ENCODE results near the gene GRK5.
"Not testable (repeated sequence)": the region's sequence is repeated elsewhere in the genome, so short reads cannot be mapped to it uniquely, and the experiment has no call there.

GRK5 gene

GRCh38 chr10:119273413-119273812 is 66.0 kb downstream of the GRK5 start:
- no peak for DNase-seq (ENCODE audit: insufficient read length, low spot score)
- TF ChIP-seq POU2F2 (IDR thresholded peaks at IDR 0.05; ENCODE audit: low read depth, low read length), result no peak
- no peak for TF ChIP-seq POLR2AphosphoS5 (IDR thresholded peaks at IDR 0.05; ENCODE audit: low read depth, low read length)
- peak; percentile 5 for FAIRE-seq

DNA sequence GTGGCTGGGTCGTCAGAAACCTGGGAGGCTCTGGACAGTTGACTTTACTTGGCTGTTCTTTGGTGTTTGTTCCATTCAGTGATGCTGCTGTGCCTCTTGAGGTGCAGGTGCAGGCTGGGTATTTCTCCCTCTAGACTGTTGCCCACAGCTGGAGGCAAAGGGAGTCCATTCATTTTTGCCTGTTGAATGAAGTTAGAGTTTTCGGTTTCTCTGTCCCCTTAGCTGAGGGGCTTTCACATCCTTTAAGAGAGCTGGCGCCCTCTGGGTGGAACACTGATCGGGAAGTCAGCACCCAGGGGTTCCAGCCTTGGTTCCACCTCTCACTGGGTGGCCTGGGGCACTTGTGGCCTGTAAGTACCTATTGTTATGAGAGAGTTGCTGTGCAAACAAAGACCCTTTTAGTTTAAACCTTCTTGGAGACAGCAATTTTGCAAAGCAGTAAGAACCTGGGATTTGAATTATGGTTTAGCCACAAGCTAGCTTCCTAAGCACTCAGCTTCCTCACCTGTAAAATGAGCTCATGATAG is 67.2 kb downstream of the GRK5 start:
- DNase-seq (ENCODE audit: insufficient read length, low spot score) (no peak), FAIRE-seq (peak; percentile 75)
- TF ChIP-seq POLR2AphosphoS5 (IDR thresholded peaks at IDR 0.05; ENCODE audit: low read depth, low read length) (no peak), SPI1 (IDR thresholded peaks at IDR 0.05; ENCODE audit: low read depth, low read length) (0 out of 2 replicates have a peak, but pooled peaks have one; percentile 3), POLR2A (IDR thresholded peaks at IDR 0.05; ENCODE audit: low read depth, low read length) (no peak)

DNA sequence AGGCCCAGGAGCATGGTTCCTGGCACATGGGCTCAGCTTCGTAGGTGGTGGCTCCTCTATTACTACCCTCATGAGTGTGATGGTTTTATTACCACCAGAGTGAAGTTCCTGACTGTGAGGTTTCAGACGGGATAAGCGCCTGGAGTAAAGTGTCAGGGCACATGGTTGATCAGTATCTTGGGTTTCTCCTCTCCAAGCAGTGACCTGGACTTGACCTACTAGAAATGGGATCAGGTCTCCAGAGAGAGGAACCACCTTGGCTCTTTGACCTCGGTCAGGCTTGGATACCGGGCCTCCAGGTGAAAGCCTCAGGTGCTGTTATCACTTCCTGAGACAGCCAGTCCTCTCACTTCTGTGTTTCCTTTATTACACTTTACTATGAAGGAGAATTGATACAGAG is 67.7 kb downstream of the GRK5 start:
- TF ChIP-seq TAF1 (IDR thresholded peaks at IDR 0.05; ENCODE audit: low read depth, low read length), result no peak
- no peak for TF ChIP-seq POLR2AphosphoS5 (IDR thresholded peaks at IDR 0.05; ENCODE audit: low read depth, low read length)
- no peak for TF ChIP-seq POLR2A (IDR thresholded peaks at IDR 0.05; ENCODE audit: low read depth, low read length)
- TF ChIP-seq PAX5 (IDR thresholded peaks at IDR 0.05; ENCODE audit: insufficient read depth, low read length, severe bottlenecking), result no peak
- TF ChIP-seq SPI1 (IDR thresholded peaks at IDR 0.05; ENCODE audit: low read depth, low read length), result no peak
- TF ChIP-seq POU2F2 (IDR thresholded peaks at IDR 0.05; ENCODE audit: low read depth, low read length), result no peak
- DNase-seq (ENCODE audit: insufficient read length, low spot score) (no peak), FAIRE-seq (peak; percentile 33)

- not testable (repeated sequence) for FAIRE-seq; DNase-seq (ENCODE audit: insufficient read length, low spot score)
Observed at GRCh38 chr10:119276194-119276593, 68.8 kb downstream of the GRK5 start.

DNA sequence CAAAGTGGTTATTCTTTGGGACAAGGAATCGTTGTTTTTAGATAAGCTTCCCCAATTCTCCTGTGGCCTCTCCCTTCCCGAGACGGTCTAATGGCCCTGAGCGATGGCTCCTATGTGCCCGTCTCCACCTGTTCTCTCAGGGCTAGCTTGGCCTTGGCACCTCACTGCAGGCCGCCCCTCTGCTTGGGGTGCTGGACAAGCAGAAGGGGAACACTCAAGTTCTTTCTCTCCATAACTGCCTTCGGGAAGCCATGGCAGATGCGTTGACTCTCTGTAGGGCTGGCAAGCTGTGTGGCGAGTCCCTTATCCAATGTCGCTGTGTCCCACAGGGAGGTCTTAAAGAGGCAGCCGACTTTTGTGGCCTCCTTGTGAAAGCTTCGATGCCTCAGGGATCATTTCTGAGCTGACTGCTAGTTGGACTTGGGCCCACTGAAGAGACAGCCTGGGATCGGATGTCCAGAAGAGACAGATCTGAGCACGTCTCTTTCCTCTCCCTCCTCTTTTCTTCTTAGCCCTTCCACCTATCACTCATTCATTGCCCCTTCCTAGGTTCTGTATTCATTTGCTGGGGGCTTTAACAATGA is 70.8 kb downstream of the GRK5 start:
- DNase-seq (ENCODE audit: insufficient read length, low spot score), result no peak
- TF ChIP-seq POLR2A (IDR thresholded peaks at IDR 0.05; ENCODE audit: low read depth, low read length) (no peak), POU2F2 (IDR thresholded peaks at IDR 0.05; ENCODE audit: low read depth, low read length) (no peak)
- no peak for FAIRE-seq

- no peak for DNase-seq (ENCODE audit: insufficient read length, low spot score)
- TF ChIP-seq SPI1 (IDR thresholded peaks at IDR 0.05; ENCODE audit: low read depth, low read length), result no peak
- no peak for TF ChIP-seq POLR2AphosphoS5 (IDR thresholded peaks at IDR 0.05; ENCODE audit: low read depth, low read length)
- TF ChIP-seq POU2F2 (IDR thresholded peaks at IDR 0.05; ENCODE audit: low read depth, low read length), result no peak
- FAIRE-seq, result no peak
Observed at GRCh38 chr10:119279441-119279840, 72.1 kb downstream of the GRK5 start.

DNA sequence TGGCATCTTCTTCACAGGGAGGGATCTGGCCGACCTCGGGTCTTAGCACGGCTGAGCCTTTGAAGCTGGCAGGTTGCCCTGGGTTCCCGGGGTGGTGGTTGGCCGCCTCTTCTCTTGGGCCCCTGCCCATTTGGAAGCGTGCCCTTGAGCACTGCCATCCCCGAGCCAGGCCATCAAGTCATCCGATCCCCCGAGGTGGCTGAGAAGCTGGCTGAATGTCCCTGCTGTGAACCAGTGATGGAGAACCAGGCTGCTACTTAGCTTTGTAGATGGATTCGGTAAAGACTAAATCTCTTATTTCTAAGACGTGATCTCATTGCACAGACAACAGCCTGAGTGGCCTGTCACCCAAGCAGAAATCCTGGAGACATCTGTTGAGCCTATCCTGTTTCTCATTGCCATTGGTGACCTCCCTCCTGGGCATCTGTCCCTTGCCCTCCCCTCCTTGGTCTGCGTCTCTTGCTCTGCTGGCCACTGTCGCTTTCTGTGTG is 74.3 kb downstream of the GRK5 start:
- no peak for FAIRE-seq
- TF ChIP-seq SPI1 (IDR thresholded peaks at IDR 0.05; ENCODE audit: low read depth, low read length), result no peak
- no peak for TF ChIP-seq POU2F2 (IDR thresholded peaks at IDR 0.05; ENCODE audit: low read depth, low read length)
- TF ChIP-seq POLR2A (IDR thresholded peaks at IDR 0.05; ENCODE audit: low read depth, low read length), result no peak
- TF ChIP-seq POLR2AphosphoS5 (IDR thresholded peaks at IDR 0.05; ENCODE audit: low read depth, low read length), result no peak
- TF ChIP-seq PAX5 (IDR thresholded peaks at IDR 0.05; ENCODE audit: insufficient read depth, low read length, severe bottlenecking), result no peak
- TF ChIP-seq TAF1 (IDR thresholded peaks at IDR 0.05; ENCODE audit: low read depth, low read length), result no peak
- no peak for DNase-seq (ENCODE audit: insufficient read length, low spot score)

DNA sequence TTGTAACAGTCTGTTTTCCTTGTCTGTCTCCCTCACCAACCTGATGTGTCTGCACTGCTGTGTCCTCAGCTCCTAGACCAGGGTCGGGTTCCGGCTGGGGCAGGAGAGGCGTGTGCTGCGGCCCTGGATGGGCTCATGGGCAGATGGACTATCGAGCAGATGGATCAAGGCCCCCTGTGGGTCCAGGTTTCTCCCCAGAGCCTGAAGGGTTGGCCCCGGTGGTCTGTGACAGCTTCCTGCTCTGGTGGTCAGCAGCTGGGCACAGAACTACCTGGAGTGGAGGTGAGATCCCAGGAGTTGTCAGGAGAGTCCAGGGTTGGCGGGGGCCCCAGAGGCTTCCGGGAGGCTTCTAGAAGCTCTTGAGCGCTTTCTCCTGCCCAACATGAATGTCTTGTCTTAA is 75.1 kb downstream of the GRK5 start:
- TF ChIP-seq POLR2AphosphoS5 (IDR thresholded peaks at IDR 0.05; ENCODE audit: low read depth, low read length) (no peak), POU2F2 (IDR thresholded peaks at IDR 0.05; ENCODE audit: low read depth, low read length) (no peak), POLR2A (IDR thresholded peaks at IDR 0.05; ENCODE audit: low read depth, low read length) (no peak), SPI1 (IDR thresholded peaks at IDR 0.05; ENCODE audit: low read depth, low read length) (no peak), TAF1 (IDR thresholded peaks at IDR 0.05; ENCODE audit: low read depth, low read length) (no peak), PAX5 (IDR thresholded peaks at IDR 0.05; ENCODE audit: insufficient read depth, low read length, severe bottlenecking) (no peak)
- no peak for FAIRE-seq
- DNase-seq (ENCODE audit: insufficient read length, low spot score), result no peak

- FAIRE-seq (no peak), DNase-seq (ENCODE audit: insufficient read length, low spot score) (no peak)
- TF ChIP-seq POLR2A (IDR thresholded peaks at IDR 0.05; ENCODE audit: low read depth, low read length) (no peak), SPI1 (IDR thresholded peaks at IDR 0.05; ENCODE audit: low read depth, low read length) (no peak), PAX5 (IDR thresholded peaks at IDR 0.05; ENCODE audit: insufficient read depth, low read length, severe bottlenecking) (no peak), POU2F2 (IDR thresholded peaks at IDR 0.05; ENCODE audit: low read depth, low read length) (no peak), TAF1 (IDR thresholded peaks at IDR 0.05; ENCODE audit: low read depth, low read length) (no peak), POLR2AphosphoS5 (IDR thresholded peaks at IDR 0.05; ENCODE audit: low read depth, low read length) (no peak)
Observed at GRCh38 chr10:119283387-119283786, 76.0 kb downstream of the GRK5 start.

DNA sequence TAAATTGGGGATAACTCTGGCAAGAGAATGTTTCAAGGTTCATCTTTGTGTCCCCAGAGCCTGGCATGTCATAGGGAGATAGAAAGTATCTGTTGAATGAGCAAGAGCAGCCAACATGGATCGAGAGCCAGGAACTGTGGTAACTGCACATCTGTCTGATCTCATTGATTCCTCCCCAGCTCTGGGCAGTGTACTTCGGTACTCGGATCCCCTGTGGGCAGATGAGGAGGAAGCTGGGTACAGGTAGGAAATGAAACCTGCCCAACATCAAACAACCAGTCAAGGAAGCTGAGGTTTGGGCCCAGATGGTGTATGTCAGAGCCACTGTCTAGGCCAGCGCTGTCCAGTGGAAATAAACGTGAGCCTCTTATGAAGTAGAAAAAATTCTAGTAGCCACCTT is 76.4 kb downstream of the GRK5 start:
- DNase-seq (ENCODE audit: insufficient read length, low spot score) (no peak), FAIRE-seq (peak; percentile 83)
- TF ChIP-seq POU2F2 (IDR thresholded peaks at IDR 0.05; ENCODE audit: low read depth, low read length) (no peak), POLR2A (IDR thresholded peaks at IDR 0.05; ENCODE audit: low read depth, low read length) (no peak), TAF1 (IDR thresholded peaks at IDR 0.05; ENCODE audit: low read depth, low read length) (no peak), SPI1 (IDR thresholded peaks at IDR 0.05; ENCODE audit: low read depth, low read length) (peak; percentile 30; the same call in 1 of the 2 replicates), POLR2AphosphoS5 (IDR thresholded peaks at IDR 0.05; ENCODE audit: low read depth, low read length) (no peak)

DNA sequence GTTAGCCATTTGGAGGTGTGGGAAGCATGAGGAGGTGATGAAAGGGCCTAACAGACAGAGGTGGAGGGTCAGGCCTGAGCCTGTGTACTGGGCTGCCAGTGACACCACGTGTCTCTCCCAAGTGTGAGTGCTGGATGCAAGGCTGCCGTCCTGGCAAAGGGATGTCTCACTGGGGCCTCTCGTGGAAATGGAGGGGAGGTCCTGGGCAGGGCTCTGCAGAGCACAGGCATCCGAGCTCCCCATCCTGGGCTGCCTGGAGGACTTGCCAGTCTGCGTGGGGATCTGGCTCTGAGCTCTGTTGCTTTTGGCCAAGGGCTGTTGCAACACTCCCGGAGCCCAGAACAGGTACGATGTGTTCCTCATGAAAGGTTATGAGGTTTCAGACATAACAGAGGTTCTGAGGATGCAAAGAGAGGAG is 77.3 kb downstream of the GRK5 start:
- DNase-seq (ENCODE audit: insufficient read length, low spot score), result no peak
- TF ChIP-seq TAF1 (IDR thresholded peaks at IDR 0.05; ENCODE audit: low read depth, low read length) (no peak), PAX5 (IDR thresholded peaks at IDR 0.05; ENCODE audit: insufficient read depth, low read length, severe bottlenecking) (no peak), POLR2AphosphoS5 (IDR thresholded peaks at IDR 0.05; ENCODE audit: low read depth, low read length) (no peak), POU2F2 (IDR thresholded peaks at IDR 0.05; ENCODE audit: low read depth, low read length) (no peak), SPI1 (IDR thresholded peaks at IDR 0.05; ENCODE audit: low read depth, low read length) (no peak), POLR2A (IDR thresholded peaks at IDR 0.05; ENCODE audit: low read depth, low read length) (no peak)
- no peak for FAIRE-seq
